ENCODE results near the gene ABCA4.

ABCA4 gene

DNA sequence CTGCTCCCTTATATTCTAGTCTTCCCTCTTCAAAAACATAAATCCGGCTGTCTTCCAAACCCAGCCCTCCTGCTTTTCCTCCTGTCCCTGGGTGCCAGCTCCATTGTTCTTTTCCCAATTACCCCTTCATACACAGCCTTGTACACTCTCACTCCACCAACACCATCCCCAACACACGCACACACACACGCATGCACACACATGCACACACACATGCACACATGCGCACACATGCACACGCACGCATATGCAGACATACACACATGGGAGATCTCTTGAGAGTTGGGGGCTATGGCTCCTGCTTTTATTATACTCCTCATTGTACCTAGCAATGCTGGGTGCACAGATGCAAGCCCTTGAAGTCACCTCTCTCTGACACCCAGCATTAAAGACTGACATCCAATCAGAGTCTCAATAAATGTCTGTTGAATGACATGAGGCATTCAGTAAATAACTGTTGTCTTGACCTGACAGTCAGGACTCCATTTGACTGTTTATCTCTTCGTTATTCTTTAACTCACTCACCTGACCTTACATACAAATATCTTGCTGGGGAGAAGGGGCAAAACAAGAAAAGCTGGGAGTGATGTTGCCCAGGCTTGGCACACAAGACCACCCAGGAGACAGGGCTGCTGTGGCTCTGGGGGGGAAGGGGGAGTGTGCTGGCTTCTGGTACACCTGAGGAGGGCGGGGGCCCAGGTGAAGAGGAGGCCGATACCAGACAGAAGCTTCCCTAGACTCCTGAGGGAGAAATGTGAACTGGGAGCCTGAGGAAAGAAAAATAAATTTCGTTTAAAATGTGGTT lies 16.0 kb downstream of the ABCA4 start:
- no peak overlapping the region for H3K27ac Mint-ChIP-seq
- H3K4me1 Mint-ChIP-seq (ENCODE audit: low read depth), result peaks cover 44% of the 10 kb centered on the region
- no peaks in the 10 kb centered on the region for H3K36me3 Mint-ChIP-seq (ENCODE audit: low read depth)
- no peaks in the 10 kb centered on the region for H3K9me3 Mint-ChIP-seq
- intact Hi-C loops (cut with micrococcal nuclease), result no loop called here
- peaks cover 98% of the 10 kb centered on the region for H3K27me3 Mint-ChIP-seq
- H3K4me3 Mint-ChIP-seq, result no peak overlapping the region

DNA sequence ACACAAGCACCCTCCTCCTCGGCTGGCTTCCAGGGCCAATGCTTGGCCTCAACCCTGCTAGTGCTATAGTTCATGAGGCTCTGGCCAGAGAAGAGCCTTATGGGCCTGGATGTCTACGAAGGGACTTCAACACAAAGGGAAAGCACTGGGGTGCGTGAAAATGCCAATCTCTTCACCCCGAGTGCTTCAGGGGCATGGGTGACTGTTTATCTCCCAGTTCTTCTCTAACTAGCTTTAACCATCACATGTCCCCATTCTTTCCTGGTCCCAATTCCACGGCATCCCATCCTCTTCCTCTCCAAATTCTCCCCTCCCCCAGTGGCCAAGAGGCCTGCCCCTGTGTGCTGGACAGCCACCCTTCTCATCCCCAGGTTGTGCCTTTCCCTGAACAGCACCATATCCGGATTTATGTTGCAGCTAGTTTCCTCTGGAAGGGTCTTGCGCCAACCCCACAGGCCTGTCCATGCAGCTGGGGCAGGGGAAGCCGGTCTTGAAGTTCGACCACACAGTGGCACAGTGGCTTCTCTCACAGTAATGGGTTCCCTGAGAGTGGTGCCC lies 16.7 kb downstream of the ABCA4 start:
- Mint-ChIP-seq H3K27me3 (peaks cover 98% of the 10 kb centered on the region), H3K9me3 (no peaks in the 10 kb centered on the region), H3K4me3 (no peak overlapping the region), H3K36me3 (ENCODE audit: low read depth) (no peaks in the 10 kb centered on the region), H3K4me1 (ENCODE audit: low read depth) (peaks cover 44% of the 10 kb centered on the region), H3K27ac (no peak overlapping the region)
- intact Hi-C loops (cut with micrococcal nuclease), result no loop called here

GRCh38 chr1:94103608-94104007 lies 17.3 kb downstream of the ABCA4 start:
- H3K9me3 Mint-ChIP-seq, result no peaks in the 10 kb centered on the region
- intact Hi-C loops (cut with micrococcal nuclease), result no loop called here
- H3K27me3 Mint-ChIP-seq, result peaks cover 98% of the 10 kb centered on the region
- no peaks in the 10 kb centered on the region for H3K36me3 Mint-ChIP-seq (ENCODE audit: low read depth)
- H3K4me3 Mint-ChIP-seq, result no peak overlapping the region
- no peak overlapping the region for H3K27ac Mint-ChIP-seq
- H3K4me1 Mint-ChIP-seq (ENCODE audit: low read depth), result peaks cover 44% of the 10 kb centered on the region

GRCh38 chr1:94101613-94102525 lies 19.1 kb downstream of the ABCA4 start:
- peaks cover 96% of the 10 kb centered on the region for H3K27me3 Mint-ChIP-seq
- no peak overlapping the region for H3K27ac Mint-ChIP-seq
- no peak overlapping the region for H3K4me3 Mint-ChIP-seq
- intact Hi-C loops (cut with micrococcal nuclease), result no loop called here
- H3K9me3 Mint-ChIP-seq, result no peaks in the 10 kb centered on the region
- no peaks in the 10 kb centered on the region for H3K36me3 Mint-ChIP-seq (ENCODE audit: low read depth)
- H3K4me1 Mint-ChIP-seq (ENCODE audit: low read depth), result peaks cover 44% of the 10 kb centered on the region

- no peak overlapping the region for H3K27ac Mint-ChIP-seq
- H3K4me1 Mint-ChIP-seq (ENCODE audit: low read depth), result peaks cover 36% of the 10 kb centered on the region
- no peaks in the 10 kb centered on the region for H3K9me3 Mint-ChIP-seq
- intact Hi-C loops (cut with micrococcal nuclease), result no loop called here
- no peaks in the 10 kb centered on the region for H3K36me3 Mint-ChIP-seq (ENCODE audit: low read depth)
- H3K4me3 Mint-ChIP-seq, result no peak overlapping the region
- peaks cover 98% of the 10 kb centered on the region for H3K27me3 Mint-ChIP-seq
Observed at GRCh38 chr1:94100785-94101612, 19.9 kb downstream of the ABCA4 start.

GRCh38 chr1:94100129-94100784 lies 20.7 kb downstream of the ABCA4 start:
- Mint-ChIP-seq H3K36me3 (ENCODE audit: low read depth) (no peaks in the 10 kb centered on the region), H3K27ac (no peak overlapping the region), H3K4me3 (no peak overlapping the region), H3K27me3 (peaks cover 98% of the 10 kb centered on the region), H3K4me1 (ENCODE audit: low read depth) (peaks cover 30% of the 10 kb centered on the region), H3K9me3 (no peaks in the 10 kb centered on the region)
- intact Hi-C loops (cut with micrococcal nuclease), result no loop called here

DNA sequence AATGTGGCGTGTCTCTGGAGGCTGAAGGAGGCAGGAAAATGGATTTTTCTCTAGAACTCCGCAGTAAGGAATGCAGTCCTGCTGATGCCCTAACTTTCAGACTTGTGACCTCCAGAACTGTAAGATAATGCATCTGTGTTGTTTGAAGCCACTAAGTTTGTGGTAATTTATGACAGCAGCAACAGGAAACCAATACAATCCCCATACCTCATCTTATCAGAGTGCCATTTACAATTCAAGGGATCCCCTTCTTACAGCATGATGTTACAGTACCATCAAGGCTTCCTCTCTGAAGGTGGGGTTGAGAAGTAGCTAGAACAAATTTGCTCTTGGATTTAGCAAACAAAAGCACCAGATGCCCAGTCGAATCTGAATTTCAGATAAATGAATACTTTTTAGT lies 21.6 kb downstream of the ABCA4 start:
- Mint-ChIP-seq H3K9me3 (no peaks in the 10 kb centered on the region), H3K27ac (no peak overlapping the region), H3K36me3 (ENCODE audit: low read depth) (no peaks in the 10 kb centered on the region), H3K4me1 (ENCODE audit: low read depth) (peaks cover 32% of the 10 kb centered on the region), H3K4me3 (no peak overlapping the region), H3K27me3 (peaks cover 96% of the 10 kb centered on the region)
- intact Hi-C loops (cut with micrococcal nuclease), result no loop called here

DNA sequence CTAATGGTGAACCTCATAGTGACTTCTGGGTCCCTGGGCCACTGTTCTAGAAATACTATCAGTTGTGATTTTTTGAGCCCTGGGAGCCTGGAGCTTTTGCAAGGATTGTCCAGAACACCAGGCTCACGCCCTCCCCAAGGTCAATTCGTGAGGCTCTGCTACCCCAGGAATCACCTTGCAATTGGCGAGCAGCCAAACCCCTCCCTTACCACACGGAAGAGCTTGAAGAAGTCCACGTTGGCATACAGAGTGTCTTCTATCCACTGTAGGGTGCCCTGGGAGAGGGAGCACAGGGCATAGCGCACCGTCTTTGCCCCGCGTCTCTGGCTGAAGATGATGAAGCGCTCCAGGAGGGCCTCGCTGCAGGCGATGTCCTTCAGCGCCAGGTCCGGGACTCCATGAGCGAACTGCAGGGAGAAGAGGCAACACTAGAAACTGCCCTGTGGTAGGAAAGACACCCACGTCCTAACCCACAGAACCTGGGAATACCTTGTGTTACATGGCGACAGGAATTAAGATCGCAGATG lies 22.3 kb downstream of the ABCA4 start:
- no peaks in the 10 kb centered on the region for H3K36me3 Mint-ChIP-seq (ENCODE audit: low read depth)
- intact Hi-C loops (cut with micrococcal nuclease), result no loop called here
- H3K4me1 Mint-ChIP-seq (ENCODE audit: low read depth), result peaks cover 39% of the 10 kb centered on the region
- peaks cover 94% of the 10 kb centered on the region for H3K27me3 Mint-ChIP-seq
- H3K4me3 Mint-ChIP-seq, result no peak overlapping the region
- H3K27ac Mint-ChIP-seq, result no peak overlapping the region
- no peaks in the 10 kb centered on the region for H3K9me3 Mint-ChIP-seq

GRCh38 chr1:94096797-94097549 lies 24.0 kb downstream of the ABCA4 start:
- intact Hi-C loops (cut with micrococcal nuclease), result no loop called here
- Mint-ChIP-seq H3K36me3 (ENCODE audit: low read depth) (no peaks in the 10 kb centered on the region), H3K9me3 (no peaks in the 10 kb centered on the region), H3K4me1 (ENCODE audit: low read depth) (peaks cover 40% of the 10 kb centered on the region), H3K27ac (no peak overlapping the region), H3K4me3 (no peak overlapping the region), H3K27me3 (peaks cover 88% of the 10 kb centered on the region)

GRCh38 chr1:94095744-94096469 lies 25.0 kb downstream of the ABCA4 start:
- Mint-ChIP-seq H3K27me3 (peaks cover 86% of the 10 kb centered on the region), H3K9me3 (no peaks in the 10 kb centered on the region), H3K36me3 (ENCODE audit: low read depth) (no peaks in the 10 kb centered on the region), H3K4me1 (ENCODE audit: low read depth) (peaks cover 46% of the 10 kb centered on the region), H3K4me3 (no peak overlapping the region), H3K27ac (no peak overlapping the region)
- intact Hi-C loops (cut with micrococcal nuclease), result no loop called here

GRCh38 chr1:94095112-94095637 lies 25.8 kb downstream of the ABCA4 start:
- H3K27me3 Mint-ChIP-seq, result peaks cover 85% of the 10 kb centered on the region
- H3K36me3 Mint-ChIP-seq (ENCODE audit: low read depth), result no peaks in the 10 kb centered on the region
- peaks cover 50% of the 10 kb centered on the region for H3K4me1 Mint-ChIP-seq (ENCODE audit: low read depth)
- intact Hi-C loops (cut with micrococcal nuclease), result no loop called here
- no peak overlapping the region for H3K27ac Mint-ChIP-seq
- no peak overlapping the region for H3K4me3 Mint-ChIP-seq
- H3K9me3 Mint-ChIP-seq, result no peaks in the 10 kb centered on the region

Measured in dendritic cell treated with granulocyte-macrophage colony-stimulating factor and Interleukin-4, amounts not matched to agents 40 ng/mL and 50 ng/mL, for 4 days (primary cell).